Peyer's patch (tissue), 4 donors: ENCODE data around the gene ZNF697. TPM values are rescaled to one million over a fixed set of nuclear protein-coding genes. Genes with fewer than 3 reads are reported as not detected.

Experiments used
- DNase-seq, 3 donors: peaks; one replicate each; pipeline ENCODE4 v3.0.0-alpha.2; 2017 to 2019
- H3K27ac ChIP-seq, 4 donors: fragments of 200-600 bp; sonication (generic); one replicate each; pipeline ENCODE4 v1.5.1; 2016 to 2019
- H3K27me3 ChIP-seq, 2 donors: fragments of 200-600 bp; sonication (generic); one replicate each; pipeline ENCODE4 v1.5.1; 2019
- H3K36me3 ChIP-seq, 3 donors: fragments of 200-600 bp; sonication (generic); one replicate each; pipeline ENCODE4 v1.5.1; 2016 to 2019
- H3K4me1 ChIP-seq, 4 donors: fragments of 200-600 bp; sonication (generic); one replicate each; pipeline ENCODE4 v1.5.1; 2016 to 2019
- H3K4me3 ChIP-seq, 4 donors: fragments of 200-600 bp; sonication (generic); 1 replicate in 3 of 4; 2 replicates in 1 of 4; pipeline ENCODE4 v1.5.1; 2016 to 2019; ENCODE audit warnings: mild to moderate bottlenecking in 1 of 4
- H3K9me3 ChIP-seq, 4 donors: fragments of 200-600 bp; sonication (generic); one replicate each; pipeline ENCODE4 v1.5.1; 2016 to 2019; ENCODE audit warnings: mild to moderate bottlenecking in 1 of 4
- POLR2A ChIP-seq, 2 donors: fragments of 450-650 bp; IDR thresholded peaks; one replicate each; pipeline ENCODE4 v1.5.1; 2017; ENCODE audit warnings: antibody characterized with exemption in 2 of 2, mild to moderate bottlenecking in 2 of 2, moderate library complexity in 2 of 2
- total RNA-seq, 4 donors: library from RNA; depleted of rRNA; stranded (reverse); fragments of >200 nt; gene quantifications; one replicate each; pipeline ENCODE4 v1.1.0, GENCODE V29; 2016
- TF ChIP-seq, protein P1 (sequence below), 6 experiments: fragments of 450-650 bp in 4 of 6; fragments of 200-600 bp in 2 of 6; sonication (generic) in 1 of 6; IDR thresholded peaks; one replicate each; pipeline ENCODE4 v1.5.1; 2017 to 2019; ENCODE audit warnings: antibody characterized with exemption in 6 of 6, mild to moderate bottlenecking in 3 of 6, moderate library complexity in 1 of 6

The ZNF697 gene
- total RNA-seq, 4 donors from 2014 or later: 4.4 to 6.3 (median 5.0) TPM

DNA sequence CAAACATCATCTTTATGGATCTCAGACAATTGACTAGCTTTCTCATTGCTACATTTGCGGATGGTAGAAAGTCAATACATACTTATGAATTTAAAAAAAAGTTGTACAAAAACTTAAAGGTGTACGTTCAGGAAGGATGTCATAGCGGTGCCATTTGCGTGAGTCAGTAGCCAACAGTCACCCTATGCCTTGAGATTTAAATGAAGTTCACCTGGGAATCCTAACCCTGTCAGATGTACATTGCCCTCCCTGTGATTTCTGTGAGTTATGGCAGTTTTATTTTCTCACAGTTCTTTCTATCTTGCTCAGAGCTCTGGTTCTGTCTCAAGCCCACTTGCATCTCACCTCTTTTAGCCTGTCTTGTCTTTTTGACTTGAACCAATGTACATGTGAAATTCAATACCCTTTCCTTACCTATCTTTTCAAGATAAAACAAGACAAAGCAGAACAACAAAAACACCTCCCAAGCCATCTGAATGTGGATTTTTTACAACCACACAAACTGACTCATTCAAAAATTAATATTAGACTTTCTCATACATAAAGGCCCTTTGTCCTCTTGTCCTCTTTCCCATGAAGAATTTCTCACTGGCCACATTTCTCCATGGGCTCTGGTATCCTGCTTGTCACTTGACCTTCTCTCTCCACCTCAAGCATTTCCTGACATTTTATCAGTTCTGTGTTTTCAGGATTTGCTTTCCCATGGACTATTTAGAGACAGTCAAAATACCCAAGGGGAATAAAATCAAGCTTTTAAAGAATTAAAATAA lies 25.3 kb upstream of the ZNF697 start:
- H3K9me3 ChIP-seq: no peaks in the 10 kb centered on the region
- no peaks in the 10 kb centered on the region for H3K36me3 ChIP-seq
- no peaks in the 10 kb centered on the region for H3K27me3 ChIP-seq
- H3K4me3 ChIP-seq: no peak overlapping the region
- TF ChIP-seq POLR2A (IDR thresholded peaks at IDR 0.05): no peak
- TF ChIP-seq, protein P1, sequence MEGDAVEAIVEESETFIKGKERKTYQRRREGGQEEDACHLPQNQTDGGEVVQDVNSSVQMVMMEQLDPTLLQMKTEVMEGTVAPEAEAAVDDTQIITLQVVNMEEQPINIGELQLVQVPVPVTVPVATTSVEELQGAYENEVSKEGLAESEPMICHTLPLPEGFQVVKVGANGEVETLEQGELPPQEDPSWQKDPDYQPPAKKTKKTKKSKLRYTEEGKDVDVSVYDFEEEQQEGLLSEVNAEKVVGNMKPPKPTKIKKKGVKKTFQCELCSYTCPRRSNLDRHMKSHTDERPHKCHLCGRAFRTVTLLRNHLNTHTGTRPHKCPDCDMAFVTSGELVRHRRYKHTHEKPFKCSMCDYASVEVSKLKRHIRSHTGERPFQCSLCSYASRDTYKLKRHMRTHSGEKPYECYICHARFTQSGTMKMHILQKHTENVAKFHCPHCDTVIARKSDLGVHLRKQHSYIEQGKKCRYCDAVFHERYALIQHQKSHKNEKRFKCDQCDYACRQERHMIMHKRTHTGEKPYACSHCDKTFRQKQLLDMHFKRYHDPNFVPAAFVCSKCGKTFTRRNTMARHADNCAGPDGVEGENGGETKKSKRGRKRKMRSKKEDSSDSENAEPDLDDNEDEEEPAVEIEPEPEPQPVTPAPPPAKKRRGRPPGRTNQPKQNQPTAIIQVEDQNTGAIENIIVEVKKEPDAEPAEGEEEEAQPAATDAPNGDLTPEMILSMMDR (IDR thresholded peaks at IDR 0.05): no peak
- H3K27ac ChIP-seq: no peak overlapping the region
- DNase-seq: no peak
- H3K4me1 ChIP-seq: peaks cover 0 to 3% (median 0%) of the 10 kb centered on the region in 4 donors

DNA sequence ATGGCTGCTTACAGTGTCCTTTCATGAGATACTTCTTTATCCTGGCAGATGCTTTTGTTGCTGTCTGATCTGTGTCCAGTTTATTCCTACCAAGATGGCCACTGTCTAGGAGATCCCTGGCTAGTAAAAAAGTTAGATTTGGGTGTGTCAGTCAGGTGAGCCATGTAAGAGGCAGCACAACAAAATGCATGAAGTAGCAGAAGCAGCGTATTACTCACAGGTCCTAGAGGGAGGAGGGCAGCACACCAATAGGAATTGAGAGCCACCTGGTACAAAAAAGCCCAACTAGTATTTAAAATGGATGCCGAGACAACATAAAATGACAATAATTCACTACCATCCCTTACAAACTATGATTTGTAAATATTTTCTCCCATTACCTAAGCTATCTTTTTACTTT lies 22.8 kb upstream of the ZNF697 start:
- Histone ChIP-seq H3K9me3 (no peaks in the 10 kb centered on the region), H3K4me3 (no peak overlapping the region), H3K27ac (no peak overlapping the region), H3K4me1 (peaks cover 0 to 3% (median 0%) of the 10 kb centered on the region in 4 donors), H3K36me3 (no peaks in the 10 kb centered on the region), H3K27me3 (no peaks in the 10 kb centered on the region)
- DNase-seq: no peak
- TF ChIP-seq POLR2A (IDR thresholded peaks at IDR 0.05): no peak
- TF ChIP-seq, protein P1 (IDR thresholded peaks at IDR 0.05): no peak

DNA sequence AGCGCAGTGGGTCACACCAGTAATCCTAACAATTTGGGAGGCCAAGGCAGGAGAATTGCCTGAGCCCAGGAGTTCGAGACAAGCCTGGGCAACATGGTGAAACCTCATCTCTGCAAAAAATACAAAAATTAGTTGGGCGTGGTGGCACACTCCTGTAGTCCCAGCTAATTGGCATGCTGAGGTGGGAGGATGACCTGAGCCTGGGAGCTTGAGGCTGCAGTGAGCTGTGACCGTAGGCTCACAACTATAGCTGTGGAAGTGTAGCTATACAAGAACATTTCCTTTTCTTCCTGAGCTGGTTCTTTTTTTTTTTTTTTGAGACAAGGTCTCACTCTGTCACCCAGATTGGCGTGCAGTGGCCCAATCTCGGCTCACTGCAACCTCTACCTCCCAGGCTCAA lies 19.1 kb upstream of the ZNF697 start:
- no peaks in the 10 kb centered on the region for H3K36me3 ChIP-seq
- DNase-seq: no peak
- no peaks in the 10 kb centered on the region for H3K9me3 ChIP-seq

DNA sequence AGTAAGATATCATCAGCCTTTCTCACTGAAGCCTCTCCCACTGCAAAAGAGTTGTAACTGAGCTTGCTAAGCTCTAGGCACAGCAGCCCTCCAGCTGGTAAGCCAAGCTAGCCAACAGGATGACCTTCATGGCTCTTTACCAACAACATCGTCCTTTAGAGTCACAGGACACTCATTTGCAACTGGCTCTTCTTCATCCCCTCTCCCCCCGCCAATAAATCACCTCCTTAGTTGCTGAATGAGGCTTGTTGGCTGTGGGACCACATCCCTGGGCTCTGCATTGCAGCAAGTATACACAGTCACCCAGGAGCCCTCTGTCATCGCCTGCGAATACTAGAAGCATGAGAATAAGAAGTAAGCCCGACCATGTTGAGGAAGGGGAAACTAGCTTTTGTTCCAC lies 16.0 kb upstream of the ZNF697 start:
- Histone ChIP-seq H3K9me3 (no peaks in the 10 kb centered on the region), H3K27me3 (no peaks in the 10 kb centered on the region), H3K36me3 (no peaks in the 10 kb centered on the region), H3K4me3 (no peak overlapping the region), H3K4me1 (peaks cover 0 to 14% (median 5%) of the 10 kb centered on the region in 4 donors), H3K27ac (no peak overlapping the region)
- no peak for DNase-seq
- TF ChIP-seq POLR2A (IDR thresholded peaks at IDR 0.05): no peak
- TF ChIP-seq, protein P1 (IDR thresholded peaks at IDR 0.05): no peak

More for the DNA sequence above, 19.1 kb upstream of the ZNF697 start:
- Histone ChIP-seq H3K4me1 (peaks cover 0 to 4% (median 0%) of the 10 kb centered on the region in 4 donors), H3K27ac (no peak overlapping the region), H3K27me3 (no peaks in the 10 kb centered on the region), H3K4me3 (no peak overlapping the region)
- TF ChIP-seq POLR2A (IDR thresholded peaks at IDR 0.05): no peak
- TF ChIP-seq, protein P1 (IDR thresholded peaks at IDR 0.05): no peak

DNA sequence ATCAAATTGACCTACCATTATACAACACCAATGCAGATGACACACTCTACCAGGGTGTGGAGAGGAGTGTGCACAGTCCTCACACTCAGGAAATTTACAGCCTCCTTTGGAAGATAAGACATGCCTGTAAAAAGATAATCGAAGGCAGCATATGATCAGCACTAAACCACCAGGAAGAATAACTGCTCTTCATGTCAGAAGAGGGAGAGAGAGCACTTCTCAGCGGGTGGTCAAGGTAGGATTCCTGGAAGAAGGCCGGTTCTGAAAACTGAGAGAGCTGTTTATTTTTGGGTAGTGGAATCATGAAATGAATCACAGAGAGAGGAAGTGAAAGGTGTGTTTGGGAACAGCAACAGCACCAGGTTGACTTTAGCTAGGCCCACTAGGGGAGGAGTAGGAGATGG lies 14.0 kb upstream of the ZNF697 start:
- H3K27me3 ChIP-seq: no peaks in the 10 kb centered on the region
- TF ChIP-seq, protein P1 (IDR thresholded peaks at IDR 0.05): peak in 3 of 6 experiments; percentile 4 to 17 (median 4)
- TF ChIP-seq POLR2A (IDR thresholded peaks at IDR 0.05): no peak
- H3K9me3 ChIP-seq: no peaks in the 10 kb centered on the region
- peak in 1 of 3 donors; percentile 57 for DNase-seq
- H3K36me3 ChIP-seq: no peaks in the 10 kb centered on the region
- peaks cover 0 to 14% (median 5%) of the 10 kb centered on the region in 4 donors for H3K4me1 ChIP-seq
- H3K27ac ChIP-seq: peak overlapping the region in 2 of 4 donors; percentile 23 to 57
- no peak overlapping the region for H3K4me3 ChIP-seq
